ENCODE measurements around the gene ZBTB2. TPM values are rescaled to one million over a fixed set of nuclear protein-coding genes. Genes with fewer than 3 reads are reported as not detected.
"Not testable (repeated sequence)": the region's sequence is repeated elsewhere in the genome, so short reads cannot be mapped to it uniquely, and the experiment has no call there.

ZBTB2 gene
- total RNA-seq, 1 donor from 2014 or later = 9.2 TPM

GRCh38 chr6:151384151-151384550 is 7.2 kb downstream of the ZBTB2 start:
- Histone ChIP-seq H3K36me3 (ENCODE audit: control insufficient read depth, insufficient read depth, low read length) (peaks cover 3% of the 10 kb centered on the region), H3K4me3 (ENCODE audit: low read depth, low read length) (no peak overlapping the region), H3K27me3 (ENCODE audit: control insufficient read depth, insufficient read depth, low read length) (no peaks in the 10 kb centered on the region)
- no peak for DNase-seq (ENCODE audit: low read depth)
- TF ChIP-seq CTCF (IDR thresholded peaks at IDR 0.05; ENCODE audit: insufficient read depth, low read length, severe bottlenecking) = no peak
- no peak for FAIRE-seq

- not testable (repeated sequence) for H3K36me3 ChIP-seq (ENCODE audit: control insufficient read depth, insufficient read depth, low read length); H3K27me3 ChIP-seq (ENCODE audit: control insufficient read depth, insufficient read depth, low read length); DNase-seq (ENCODE audit: low read depth); H3K4me3 ChIP-seq (ENCODE audit: low read depth, low read length); FAIRE-seq
Measured at GRCh38 chr6:151382631-151383030, 8.7 kb downstream of the ZBTB2 start.

DNA sequence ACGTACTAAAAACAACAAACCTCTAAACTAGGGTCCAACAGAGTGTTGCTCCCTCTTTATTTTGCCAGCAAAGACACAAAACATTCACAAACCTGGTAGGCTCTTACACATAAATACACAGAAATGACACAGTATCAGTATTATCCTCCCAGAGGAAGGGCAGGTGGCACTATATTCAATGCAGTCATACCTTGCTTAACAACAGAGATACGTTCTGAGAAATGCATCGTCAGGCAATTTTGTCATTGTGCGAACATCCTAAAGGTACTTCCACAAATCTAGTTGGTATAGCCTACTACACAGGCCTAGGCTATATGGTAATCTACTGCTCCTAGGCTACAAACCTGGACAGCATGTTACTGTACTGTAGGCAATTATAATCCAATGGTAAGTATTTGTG is 9.6 kb downstream of the ZBTB2 start:
- no peak overlapping the region for H3K4me3 ChIP-seq (ENCODE audit: low read depth, low read length)
- peaks cover 2% of the 10 kb centered on the region for H3K36me3 ChIP-seq (ENCODE audit: control insufficient read depth, insufficient read depth, low read length)
- H3K27me3 ChIP-seq (ENCODE audit: control insufficient read depth, insufficient read depth, low read length) = no peaks in the 10 kb centered on the region
- TF ChIP-seq CTCF (IDR thresholded peaks at IDR 0.05; ENCODE audit: insufficient read depth, low read length, severe bottlenecking) = no peak
- DNase-seq (ENCODE audit: low read depth) (no peak), FAIRE-seq (no peak)

- TF ChIP-seq CTCF (IDR thresholded peaks at IDR 0.05; ENCODE audit: insufficient read depth, low read length, severe bottlenecking) = no peak
- FAIRE-seq (no peak), DNase-seq (ENCODE audit: low read depth) (no peak)
- Histone ChIP-seq H3K36me3 (ENCODE audit: control insufficient read depth, insufficient read depth, low read length) (peaks cover 2% of the 10 kb centered on the region), H3K27me3 (ENCODE audit: control insufficient read depth, insufficient read depth, low read length) (no peaks in the 10 kb centered on the region), H3K4me3 (ENCODE audit: low read depth, low read length) (no peak overlapping the region)
Measured at GRCh38 chr6:151380848-151381205, 10.5 kb downstream of the ZBTB2 start.

- Histone ChIP-seq H3K4me3 (ENCODE audit: low read depth, low read length) (no peak overlapping the region), H3K27me3 (ENCODE audit: control insufficient read depth, insufficient read depth, low read length) (no peaks in the 10 kb centered on the region), H3K36me3 (ENCODE audit: control insufficient read depth, insufficient read depth, low read length) (peaks cover 2% of the 10 kb centered on the region)
- DNase-seq (ENCODE audit: low read depth) (no peak), FAIRE-seq (no peak)
- no peak for TF ChIP-seq CTCF (IDR thresholded peaks at IDR 0.05; ENCODE audit: insufficient read depth, low read length, severe bottlenecking)
Measured at GRCh38 chr6:151379933-151380847, 11.2 kb downstream of the ZBTB2 start.

DNA sequence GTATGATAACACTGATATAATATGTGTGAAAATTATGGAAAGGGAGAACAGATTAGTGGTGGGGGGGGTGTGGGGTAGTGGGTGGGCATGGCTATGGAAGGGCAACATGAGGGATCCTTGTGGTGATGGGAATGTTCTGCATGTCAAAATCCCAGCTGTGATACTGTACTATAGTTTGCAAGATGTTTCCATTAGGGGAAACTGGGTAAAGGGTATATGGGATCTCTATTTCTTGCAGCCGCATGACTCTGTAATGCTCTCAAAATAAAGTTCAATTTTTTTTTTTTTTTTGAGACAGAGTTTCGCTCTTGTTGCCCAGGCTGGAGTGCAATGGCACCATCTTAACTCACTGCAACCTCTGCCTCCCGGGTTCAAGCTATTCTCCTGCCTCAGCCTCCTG is 14.3 kb downstream of the ZBTB2 start:
- no peak for DNase-seq (ENCODE audit: low read depth)
- TF ChIP-seq CTCF (IDR thresholded peaks at IDR 0.05; ENCODE audit: insufficient read depth, low read length, severe bottlenecking) = no peak
- no peak overlapping the region for H3K4me3 ChIP-seq (ENCODE audit: low read depth, low read length)
- FAIRE-seq = no peak
- no peaks in the 10 kb centered on the region for H3K27me3 ChIP-seq (ENCODE audit: control insufficient read depth, insufficient read depth, low read length)
- H3K36me3 ChIP-seq (ENCODE audit: control insufficient read depth, insufficient read depth, low read length) = peaks cover 4% of the 10 kb centered on the region
